NCI-H2107 (cell line): ENCODE measurements around the gene SIPA1L3.
"Not testable (repeated sequence)": the region's sequence is repeated elsewhere in the genome, so short reads cannot be mapped to it uniquely, and the experiment has no call there.

ENCODE experiments used
- DNase-seq: peaks from one replicate; lab custom pipeline; 2025; lab: John Stamatoyannopoulos, UW

SIPA1L3 gene

GRCh38 chr19:38019396-38019724, 112.4 kb downstream of the SIPA1L3 start:
- no peak for DNase-seq

- no peak for DNase-seq
Measured at GRCh38 chr19:38020311-38020710, 113.3 kb downstream of the SIPA1L3 start.

DNA sequence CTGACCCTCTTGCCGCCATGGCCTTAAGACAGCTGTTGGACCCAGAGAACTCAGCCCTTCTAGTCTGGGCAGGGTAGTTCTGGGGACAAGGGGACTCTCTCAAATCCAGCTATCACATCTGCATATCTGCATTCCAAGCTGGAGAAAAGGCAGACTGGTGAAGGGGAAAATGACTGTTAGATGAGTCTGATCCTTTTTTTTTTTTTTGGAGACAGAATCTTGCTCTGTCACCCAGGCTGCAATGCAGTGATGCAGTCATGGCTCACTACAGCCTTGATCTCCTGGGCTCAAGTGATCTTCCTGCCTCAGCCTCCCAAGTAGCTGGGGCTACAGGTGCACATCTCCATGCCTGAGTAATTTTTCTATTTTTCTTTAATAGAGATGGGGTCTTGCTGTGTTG, 114.3 kb downstream of the SIPA1L3 start:
- no peak for DNase-seq

- no peak for DNase-seq
Measured at GRCh38 chr19:38022791-38023670, 116.0 kb downstream of the SIPA1L3 start.

GRCh38 chr19:38023671-38024541, 116.9 kb downstream of the SIPA1L3 start:
- DNase-seq: no peak

DNA sequence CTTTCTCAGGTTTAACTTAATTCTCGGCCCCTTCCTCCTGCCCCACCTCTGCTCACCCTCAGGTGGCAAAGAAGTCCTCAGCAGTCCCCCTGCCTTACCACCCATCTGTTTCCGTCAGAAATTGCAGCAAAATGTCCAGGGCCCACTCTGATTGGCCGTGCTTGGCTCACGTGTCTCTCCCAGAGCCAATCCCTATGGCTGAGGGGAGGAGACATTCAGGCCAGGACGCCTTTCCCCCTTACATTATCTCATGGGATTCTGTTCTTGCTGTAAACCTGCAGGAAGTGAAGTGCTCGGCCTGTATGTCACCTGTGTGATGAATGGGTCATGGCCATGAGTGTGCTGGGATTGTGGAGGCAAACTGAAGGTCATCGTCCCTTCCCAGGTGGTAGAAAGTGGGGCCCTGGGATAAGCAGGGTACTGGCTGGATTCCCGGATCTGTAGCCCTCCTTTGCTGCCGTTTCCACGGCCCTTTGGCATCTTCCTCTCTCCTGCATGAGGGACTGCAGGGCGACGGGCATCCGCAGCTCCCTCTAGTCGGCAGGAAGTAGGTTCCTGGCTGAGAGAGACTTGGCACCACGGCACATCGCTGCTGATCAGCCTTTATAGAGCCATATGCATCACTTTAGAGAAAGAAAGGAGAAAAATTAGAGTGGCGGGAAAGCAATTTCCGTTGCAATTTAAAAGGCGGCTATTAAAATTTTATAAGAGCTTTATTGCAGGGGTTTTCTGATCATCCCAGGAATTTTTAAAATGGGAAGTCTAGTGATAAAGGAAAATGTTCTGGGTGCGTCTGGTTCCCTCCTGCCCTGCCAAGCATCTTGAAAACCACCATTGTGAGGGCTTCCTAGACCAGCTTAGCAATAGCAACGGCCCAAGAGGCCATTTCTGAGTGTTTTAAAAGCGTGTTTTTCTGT, 118.2 kb downstream of the SIPA1L3 start:
- DNase-seq: no peak

- no peak for DNase-seq
Measured at GRCh38 chr19:38025909-38026307, 118.9 kb downstream of the SIPA1L3 start.

GRCh38 chr19:38028913-38029510, 122.0 kb downstream of the SIPA1L3 start:
- no peak for DNase-seq

DNA sequence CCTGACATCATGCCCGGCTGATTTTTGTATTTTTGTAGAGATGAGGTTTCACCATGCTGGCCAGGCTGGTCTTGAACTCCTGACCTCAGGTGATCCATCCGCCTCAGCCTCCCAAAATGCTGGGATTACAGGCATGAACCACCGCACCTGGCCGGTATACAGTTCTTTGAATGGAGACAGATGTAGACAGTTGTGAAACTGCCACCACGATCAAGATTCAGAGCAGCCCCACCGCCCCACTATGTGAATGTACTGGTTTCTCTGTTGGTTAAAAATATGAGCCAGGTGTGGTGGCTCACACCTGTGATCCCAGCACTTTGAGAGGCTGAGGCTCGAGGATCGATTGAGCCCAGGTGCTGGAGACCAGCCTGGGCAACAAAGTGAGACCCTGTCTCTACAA, 123.0 kb downstream of the SIPA1L3 start:
- not testable (repeated sequence) for DNase-seq

DNA sequence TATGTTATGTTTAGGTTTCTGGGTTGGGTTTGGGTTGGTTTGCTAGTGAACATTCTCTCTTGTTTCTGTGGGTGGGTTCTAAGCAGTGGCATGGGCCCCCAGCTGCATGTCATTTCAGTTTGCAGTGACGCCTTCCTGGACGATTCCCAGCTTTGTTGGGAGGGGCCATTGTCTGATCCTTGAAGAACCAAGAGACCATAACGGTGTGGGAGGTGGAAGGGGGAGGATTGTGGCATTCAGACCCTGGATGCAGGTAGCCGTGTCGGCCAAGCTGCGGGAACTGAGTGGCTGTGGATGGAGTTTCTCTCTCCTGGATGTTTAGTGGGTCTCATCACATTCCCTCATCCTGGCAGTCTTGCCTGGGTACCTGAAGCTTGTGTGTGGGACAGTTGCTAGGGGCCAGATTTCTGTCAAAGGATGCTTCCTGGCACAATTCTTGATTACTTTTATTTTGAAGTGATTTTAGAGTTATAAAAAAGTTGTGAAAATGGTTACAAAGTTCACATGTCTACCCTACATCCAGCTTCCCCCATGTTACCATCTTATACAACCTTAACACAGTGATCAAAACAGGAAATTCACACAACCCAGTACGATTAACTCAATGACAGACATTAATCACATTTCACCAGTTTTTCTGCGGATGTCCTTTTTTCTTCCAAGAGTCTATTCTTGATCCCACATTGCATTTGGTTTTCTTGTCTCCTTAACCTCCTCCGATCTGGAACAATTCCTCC, 123.8 kb downstream of the SIPA1L3 start:
- DNase-seq: no peak

DNA sequence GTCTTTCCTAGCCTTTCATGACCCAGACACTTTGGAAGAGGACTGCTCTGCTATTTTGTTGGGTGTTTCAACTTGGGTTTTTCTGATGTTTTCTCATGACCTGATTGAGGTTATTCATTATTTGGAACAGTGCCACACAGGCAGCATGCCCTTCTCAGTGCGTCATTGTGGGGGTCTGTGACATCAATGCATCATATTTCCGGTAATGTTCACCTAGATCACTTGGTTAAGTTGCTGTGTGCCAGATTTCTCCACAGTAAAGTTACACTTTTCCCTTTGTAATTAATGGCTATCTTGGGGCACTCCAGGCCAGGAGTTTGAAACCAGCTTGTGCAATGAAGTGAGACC, 124.4 kb downstream of the SIPA1L3 start:
- DNase-seq: no peak

DNA sequence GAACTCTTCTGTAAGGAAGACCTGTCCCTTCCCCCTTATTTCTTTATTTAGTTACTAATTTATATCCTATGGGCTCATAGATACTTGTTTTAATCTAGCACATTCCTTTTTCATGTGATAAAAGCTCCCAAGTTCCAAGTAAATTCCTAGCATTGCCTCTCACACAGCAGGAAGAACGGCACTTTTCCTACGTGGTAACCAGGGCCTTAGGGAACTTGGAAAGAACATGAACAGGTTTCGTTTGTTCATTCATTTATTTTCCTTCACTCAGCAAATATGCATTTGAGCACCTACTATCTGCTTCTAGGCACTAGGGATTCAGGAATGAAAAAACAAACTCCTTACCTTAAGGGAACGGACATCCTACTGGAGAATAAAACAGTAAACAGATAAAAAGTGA, 125.1 kb downstream of the SIPA1L3 start:
- DNase-seq: no peak

GRCh38 chr19:38032951-38033350, 125.9 kb downstream of the SIPA1L3 start:
- DNase-seq: no peak

- no peak for DNase-seq
Measured at GRCh38 chr19:38033658-38034491, 126.9 kb downstream of the SIPA1L3 start.

- DNase-seq: no peak
Measured at GRCh38 chr19:38034492-38034860, 127.5 kb downstream of the SIPA1L3 start.

- DNase-seq: no peak
Measured at GRCh38 chr19:38035515-38036495, 128.8 kb downstream of the SIPA1L3 start.

GRCh38 chr19:38036707-38037611, 130.0 kb downstream of the SIPA1L3 start:
- DNase-seq: peak; percentile 34

- no peak for DNase-seq
Measured at GRCh38 chr19:38039966-38040365, 133.0 kb downstream of the SIPA1L3 start.
